Stimulated activated CD4-positive, alpha-beta T cell treated with anti-CD3 and anti-CD28 coated beads, Interleukin-1b, Interleukin-23, amount 100 ng/mL, for 4 hours (primary cell): ENCODE measurements around the gene ATP6V0B.

Experiments
- DNase-seq, 2 donors: peaks; one replicate each; pipeline ENCODE4 v3.0.0-alpha.2; 2020; ENCODE audit warnings: low read depth in 2 of 2

ATP6V0B gene

DNA sequence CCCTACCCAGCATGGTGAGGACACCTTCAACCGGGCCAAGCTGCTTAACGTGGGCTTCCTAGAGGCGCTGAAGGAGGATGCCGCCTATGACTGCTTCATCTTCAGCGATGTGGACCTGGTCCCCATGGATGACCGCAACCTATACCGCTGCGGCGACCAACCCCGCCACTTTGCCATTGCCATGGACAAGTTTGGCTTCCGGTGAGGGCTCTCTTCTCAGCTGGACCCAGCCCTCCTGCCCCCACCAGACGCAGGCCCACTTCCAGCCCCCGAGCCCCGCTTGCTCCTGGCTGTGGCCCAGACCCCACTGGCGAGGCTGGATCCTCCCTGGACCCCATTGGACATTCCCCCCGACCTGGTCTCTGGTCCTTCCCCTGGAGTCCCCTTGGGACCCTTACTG is 10.1 kb downstream of the ATP6V0B start:
- no peak for DNase-seq

- DNase-seq: no peak
Measured at GRCh38 chr1:43985984-43986595, 11.3 kb downstream of the ATP6V0B start.

- DNase-seq: no peak
Measured at GRCh38 chr1:43986712-43987111, 12.0 kb downstream of the ATP6V0B start.

DNA sequence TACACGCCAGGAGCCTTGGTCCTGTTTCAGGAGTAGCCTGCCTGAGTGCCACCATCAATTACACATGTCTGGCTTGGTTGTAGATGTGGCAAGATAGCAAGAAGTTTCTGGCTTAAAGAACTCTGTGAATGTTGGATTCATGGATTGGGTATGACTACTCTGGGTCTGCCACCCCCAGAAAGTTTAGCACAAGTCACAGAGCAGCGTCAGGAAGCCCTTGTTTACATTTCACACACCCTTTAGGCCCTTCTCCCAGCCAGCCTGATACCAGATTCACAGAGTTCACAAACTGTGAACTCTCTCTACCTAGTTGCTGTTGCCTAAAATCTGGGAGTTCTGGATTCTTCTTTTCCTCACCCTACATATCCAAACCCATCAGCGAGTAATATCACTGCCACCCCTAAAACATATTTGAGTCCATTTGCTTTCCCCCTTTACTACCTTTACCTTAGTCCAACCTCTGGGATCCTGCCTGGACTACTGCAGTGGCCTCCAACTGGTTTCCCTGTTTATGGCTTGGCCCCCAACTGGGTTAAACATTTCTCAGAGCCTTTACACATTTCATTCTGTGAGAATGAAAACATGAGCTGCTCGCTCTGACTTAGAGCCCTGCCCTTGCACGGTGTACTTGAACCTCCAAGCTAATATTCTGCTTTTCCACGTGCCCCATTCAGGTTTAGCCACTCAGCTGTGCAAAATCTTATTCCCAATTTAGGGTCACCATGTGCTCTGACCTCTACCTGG is 12.6 kb downstream of the ATP6V0B start:
- DNase-seq: no peak

DNA sequence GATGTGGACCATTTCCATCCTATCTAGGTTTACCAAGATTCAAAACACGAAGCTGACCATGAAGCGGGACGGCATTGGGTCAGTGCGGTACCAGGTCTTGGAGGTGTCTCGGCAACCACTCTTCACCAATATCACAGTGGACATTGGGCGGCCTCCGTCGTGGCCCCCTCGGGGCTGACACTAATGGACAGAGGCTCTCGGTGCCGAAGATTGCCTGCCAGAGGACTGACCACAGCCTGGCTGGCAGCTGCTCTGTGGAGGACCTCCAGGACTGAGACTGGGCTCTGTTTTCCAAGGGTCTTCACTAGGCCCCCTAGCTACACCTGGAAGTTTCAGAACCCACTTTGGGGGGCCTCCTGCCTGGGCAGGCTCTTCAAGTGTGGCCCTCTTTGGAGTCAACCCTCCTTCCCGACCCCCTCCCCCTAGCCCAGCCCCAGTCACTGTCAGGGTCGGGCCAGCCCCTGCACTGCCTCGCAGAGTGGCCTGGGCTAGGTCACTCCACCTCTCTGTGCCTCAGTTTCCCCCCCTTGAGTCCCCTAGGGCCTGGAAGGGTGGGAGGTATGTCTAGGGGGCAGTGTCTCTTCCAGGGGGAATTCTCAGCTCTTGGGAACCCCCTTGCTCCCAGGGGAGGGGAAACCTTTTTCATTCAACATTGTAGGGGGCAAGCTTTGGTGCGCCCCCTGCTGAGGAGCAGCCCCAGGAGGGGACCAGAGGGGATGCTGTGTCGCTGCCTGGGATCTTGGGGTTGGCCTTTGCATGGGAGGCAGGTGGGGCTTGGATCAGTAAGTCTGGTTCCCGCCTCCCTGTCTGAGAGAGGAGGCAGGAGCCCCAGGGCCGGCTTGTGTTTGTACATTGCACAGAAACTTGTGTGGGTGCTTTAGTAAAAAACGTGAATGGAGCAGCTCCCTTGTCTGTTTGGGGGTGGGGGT is 15.8 kb downstream of the ATP6V0B start:
- DNase-seq: no peak

DNA sequence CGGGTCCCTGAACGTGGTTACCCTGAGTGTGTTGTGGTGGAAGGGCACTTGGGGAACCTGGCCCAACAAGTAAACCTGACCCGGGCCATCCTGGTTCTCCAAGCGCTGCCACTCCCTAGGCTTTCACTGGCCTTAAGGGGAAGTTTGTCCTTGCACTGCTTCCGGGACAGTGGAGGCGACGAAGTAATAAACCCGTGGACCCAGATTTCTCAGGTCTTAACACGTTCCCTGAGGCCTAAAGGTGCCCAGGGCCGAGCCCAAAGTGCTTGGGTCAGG is 16.4 kb downstream of the ATP6V0B start:
- no peak for DNase-seq

DNA sequence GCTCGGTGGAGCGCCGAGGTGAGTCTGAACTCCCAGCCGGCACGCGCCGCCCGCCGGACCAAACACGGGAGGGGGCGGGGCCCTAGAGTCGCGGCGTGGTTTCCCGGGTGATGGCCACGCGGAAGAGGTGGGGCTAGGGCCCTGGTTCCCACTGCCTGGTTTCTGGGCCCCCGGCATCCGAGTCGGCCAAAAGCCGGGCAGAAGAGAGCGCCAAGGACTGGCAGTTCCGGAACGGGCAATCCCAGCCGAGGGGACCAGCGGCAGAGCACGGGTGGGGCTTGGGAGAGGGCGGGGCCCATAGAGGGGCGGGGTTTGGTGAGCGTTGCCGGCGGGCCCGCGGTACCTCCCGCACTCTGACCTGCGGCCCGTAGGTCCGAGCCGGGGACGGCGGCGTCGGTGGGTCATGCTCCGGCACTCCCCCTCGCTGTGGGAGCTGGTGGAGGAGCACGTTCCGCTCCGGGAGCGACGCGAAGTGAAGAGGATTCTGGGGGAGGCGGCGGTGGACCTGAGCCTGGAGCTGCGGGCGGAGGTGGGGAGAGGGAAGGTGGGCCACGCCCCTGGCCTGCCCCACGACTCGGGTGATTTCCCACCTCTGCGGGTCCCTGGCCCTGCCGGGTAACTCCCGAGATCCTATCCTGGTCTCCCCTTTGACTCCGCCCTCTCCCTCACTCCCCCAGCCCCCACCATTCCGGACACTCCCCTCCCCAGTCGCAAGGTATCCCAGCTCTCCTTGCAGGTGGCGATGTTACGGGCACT is 16.9 kb downstream of the ATP6V0B start, which contains the start of gene CCDC24:
Gene CCDC24, plus strand, starts transcription at position 124 of the 756 bp plus-strand sequence. Its CDS starts 280 bp downstream, at position 404.
- peak; percentile 57 to 74 for DNase-seq

- DNase-seq: no peak
Measured at GRCh38 chr1:43992232-43992995, 17.7 kb downstream of the ATP6V0B start.

GRCh38 chr1:43993206-43993914 is 18.6 kb downstream of the ATP6V0B start:
- no peak for DNase-seq

GRCh38 chr1:43994071-43994470 is 19.3 kb downstream of the ATP6V0B start:
- DNase-seq: no peak

DNA sequence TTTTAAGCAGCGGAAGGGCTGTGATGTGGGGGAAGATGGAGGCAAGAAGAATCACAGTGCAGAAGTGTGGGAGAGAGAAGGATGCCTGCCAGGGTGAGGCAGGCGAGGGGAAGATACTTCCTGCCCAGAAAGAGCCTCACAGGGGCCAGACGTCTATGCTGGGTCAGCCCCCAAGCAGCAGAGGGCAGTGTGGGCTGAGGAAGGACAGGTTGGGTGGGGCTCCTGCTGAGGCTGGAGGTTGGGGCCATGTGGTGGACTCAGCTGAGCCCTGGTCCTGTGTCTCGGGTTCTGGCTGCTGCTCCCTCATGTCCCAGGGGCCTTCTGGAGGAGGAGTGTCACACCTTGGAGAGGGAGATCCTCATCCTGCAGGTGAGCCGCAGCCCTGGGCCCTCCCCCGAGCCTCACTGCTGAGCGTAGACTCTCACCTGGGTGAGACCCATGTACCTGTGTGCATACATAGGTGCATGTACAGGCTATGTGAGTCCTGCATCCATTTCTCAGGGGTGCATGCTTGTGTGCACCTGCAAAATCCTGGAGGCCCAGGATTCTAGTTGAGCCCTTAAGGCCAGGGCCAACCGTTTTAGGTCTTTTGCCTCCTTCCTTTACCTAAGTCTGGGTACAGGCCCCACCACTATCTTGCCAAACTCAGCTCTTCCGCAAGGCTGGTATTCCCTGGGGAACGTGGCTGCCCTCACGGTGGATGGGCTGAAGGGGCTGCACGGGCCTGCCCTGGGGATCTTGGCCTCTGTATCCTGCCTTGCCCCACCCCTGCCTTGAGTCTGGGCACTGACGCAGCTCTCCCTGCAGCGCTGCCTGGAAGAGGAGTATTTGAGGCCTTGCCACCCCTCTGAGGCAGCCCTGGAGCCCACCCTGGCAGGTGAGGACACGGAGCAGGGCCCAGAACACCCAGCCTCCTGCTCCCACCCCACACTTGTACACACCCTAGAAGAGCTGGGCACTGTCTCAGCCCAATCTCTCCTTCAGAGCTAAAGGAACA is 20.3 kb downstream of the ATP6V0B start:
- DNase-seq: no peak

- DNase-seq: no peak
Measured at GRCh38 chr1:43995984-43996732, 21.4 kb downstream of the ATP6V0B start.

GRCh38 chr1:43996733-43997115 is 22.0 kb downstream of the ATP6V0B start:
- no peak for DNase-seq

DNA sequence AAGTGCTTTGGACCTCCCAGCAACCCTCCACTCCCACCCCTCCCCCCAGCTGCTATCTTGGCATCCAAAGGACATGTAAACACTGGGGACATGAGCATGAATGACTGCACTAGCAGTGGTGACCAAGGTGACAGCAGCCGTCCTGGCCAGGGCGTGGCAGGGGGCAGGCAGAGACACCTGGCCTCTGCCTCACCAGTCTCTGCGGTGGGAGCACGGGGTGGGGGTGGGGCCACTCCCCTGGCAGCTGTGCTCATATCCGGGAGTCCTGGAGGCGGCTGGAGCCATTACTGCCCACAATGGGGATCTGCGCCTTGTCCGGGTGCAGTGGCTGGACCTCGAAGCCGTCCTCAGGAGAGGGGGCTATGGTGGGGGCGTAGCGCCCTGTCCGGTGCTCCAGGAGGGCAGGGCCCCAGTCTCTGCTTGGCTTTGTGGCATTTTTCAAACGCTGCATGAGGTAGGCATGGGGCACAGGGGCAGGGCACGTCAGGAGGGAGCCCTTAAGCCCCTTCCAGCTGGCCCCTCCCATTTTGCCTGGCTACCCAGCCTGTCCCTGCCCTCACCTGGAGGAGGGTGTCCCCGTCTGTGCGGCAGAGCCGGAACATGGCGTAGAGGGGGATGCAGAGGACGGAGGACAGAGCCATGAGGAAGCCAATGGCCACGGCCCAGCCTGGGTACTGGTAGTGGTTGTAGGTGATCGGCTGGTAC is 22.7 kb downstream of the ATP6V0B start:
- DNase-seq: no peak

DNA sequence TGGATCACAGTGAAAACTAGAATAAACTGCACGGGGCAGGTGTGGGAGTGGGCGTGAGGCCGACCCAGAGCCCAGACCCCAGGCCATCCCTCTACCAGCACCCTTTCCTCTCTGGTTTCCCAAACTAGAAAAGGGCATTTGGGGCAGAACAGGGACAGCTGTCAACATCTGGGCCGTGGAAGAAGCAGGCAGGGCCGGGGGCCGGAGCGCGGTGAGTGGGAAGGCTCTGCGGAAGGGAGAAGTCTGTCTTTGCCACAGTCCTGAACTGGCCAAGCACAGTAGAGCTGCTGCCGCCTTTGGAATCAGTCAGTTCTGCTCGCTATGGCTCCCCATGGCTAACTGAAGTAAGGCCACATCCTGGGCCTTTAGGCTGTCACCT is 23.2 kb downstream of the ATP6V0B start:
- DNase-seq: no peak

- DNase-seq: no peak
Measured at GRCh38 chr1:43999455-43999854, 24.7 kb downstream of the ATP6V0B start.

- no peak for DNase-seq
Measured at GRCh38 chr1:44000122-44000665, 25.4 kb downstream of the ATP6V0B start.

DNA sequence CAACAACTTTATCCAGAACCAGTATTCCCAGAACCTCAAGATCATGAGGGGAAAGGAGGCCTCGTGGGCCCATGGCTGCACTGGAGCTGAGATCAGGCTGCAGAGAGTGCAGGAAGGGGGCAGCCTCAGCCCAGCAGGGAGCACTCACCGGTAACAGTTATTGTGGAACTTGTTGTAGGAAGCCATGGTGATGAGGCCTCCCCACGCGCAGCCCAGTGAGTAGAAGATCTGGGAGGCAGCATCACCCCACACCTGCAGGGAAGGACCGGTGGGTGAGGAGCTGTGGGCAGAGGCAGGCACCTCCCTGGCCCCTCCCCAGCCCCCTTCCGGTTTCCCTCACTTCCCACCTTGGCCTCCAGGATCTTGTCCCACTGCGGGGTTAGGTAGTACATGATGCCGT is 27.4 kb downstream of the ATP6V0B start:
- DNase-seq: no peak
